ENCODE results near the gene ROR2. TPM values are rescaled to one million over a fixed set of nuclear protein-coding genes. Genes with fewer than 3 reads are reported as not detected.

Gene ROR2
- total RNA-seq, 1 donor from 2014 or later, result 0.32 TPM

GRCh38 chr9:91755761-91756509, 194.1 kb downstream of the ROR2 start:
- TF ChIP-seq CTCF (IDR thresholded peaks at IDR 0.05), result no peak
- H3K9me3 ChIP-seq, result no peaks in the 10 kb centered on the region
- intact Hi-C loops (cut with DNase I), result no loop called here
- no peak for DNase-seq (ENCODE audit: low spot score in 2 of 2)
- H3K27ac ChIP-seq, result no peak overlapping the region
- no peaks in the 10 kb centered on the region for H3K4me1 ChIP-seq
- no peaks in the 10 kb centered on the region for H3K27me3 ChIP-seq
- H3K4me3 ChIP-seq, result no peak overlapping the region
- no peaks in the 10 kb centered on the region for H3K36me3 ChIP-seq

DNA sequence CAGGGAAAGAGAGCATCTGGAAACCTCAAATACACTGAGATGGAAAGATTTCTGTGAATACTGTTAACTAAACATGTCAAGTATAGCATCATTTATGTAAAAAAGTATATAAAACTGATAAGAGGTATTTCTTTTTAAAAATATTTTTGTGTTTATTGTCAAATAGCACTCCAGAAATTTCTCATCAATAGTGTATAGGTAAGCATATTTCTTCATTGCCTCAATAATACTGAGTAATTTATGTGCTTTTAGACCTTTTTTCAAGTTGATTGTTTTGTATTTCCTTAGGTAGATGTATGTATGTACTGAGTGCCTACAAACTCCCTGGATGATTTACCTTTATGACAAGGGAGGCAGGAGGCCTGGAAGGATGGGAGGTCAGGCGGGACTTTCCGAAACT, 196.3 kb downstream of the ROR2 start:
- no peaks in the 10 kb centered on the region for H3K4me1 ChIP-seq
- no peak overlapping the region for H3K4me3 ChIP-seq
- H3K27ac ChIP-seq, result no peak overlapping the region
- DNase-seq (ENCODE audit: low spot score in 2 of 2), result no peak
- H3K36me3 ChIP-seq, result no peaks in the 10 kb centered on the region
- no peaks in the 10 kb centered on the region for H3K9me3 ChIP-seq
- no peak for TF ChIP-seq CTCF (IDR thresholded peaks at IDR 0.05)
- H3K27me3 ChIP-seq, result no peaks in the 10 kb centered on the region
- intact Hi-C loops (cut with DNase I), result no loop called here

DNA sequence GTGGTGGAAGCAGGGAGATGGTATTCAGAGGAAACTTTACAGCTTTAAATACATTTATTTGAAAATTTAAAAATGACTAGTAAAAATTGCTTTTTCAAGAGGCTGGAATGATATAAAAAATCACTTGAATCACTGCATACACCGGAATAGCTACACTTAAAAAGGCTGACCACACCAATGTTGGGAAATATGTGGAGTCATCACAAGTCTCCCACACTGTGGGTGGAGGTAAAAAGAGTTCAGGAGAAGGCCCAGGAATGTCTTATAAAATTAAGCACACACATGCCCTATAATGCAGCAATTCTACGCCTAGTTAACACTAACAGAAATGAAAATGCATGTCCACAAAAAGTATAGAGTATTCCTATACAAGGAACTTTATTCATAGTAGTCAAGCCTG, 198.1 kb downstream of the ROR2 start:
- H3K27ac ChIP-seq, result no peak overlapping the region
- H3K27me3 ChIP-seq, result no peaks in the 10 kb centered on the region
- no peaks in the 10 kb centered on the region for H3K36me3 ChIP-seq
- no peak for TF ChIP-seq CTCF (IDR thresholded peaks at IDR 0.05)
- H3K9me3 ChIP-seq, result no peaks in the 10 kb centered on the region
- no peak overlapping the region for H3K4me3 ChIP-seq
- no peak for DNase-seq (ENCODE audit: low spot score in 2 of 2)
- no peaks in the 10 kb centered on the region for H3K4me1 ChIP-seq
- intact Hi-C loops (cut with DNase I), result no loop called here

GRCh38 chr9:91750343-91750742, 199.7 kb downstream of the ROR2 start:
- Histone ChIP-seq H3K27me3 (no peaks in the 10 kb centered on the region), H3K4me1 (no peaks in the 10 kb centered on the region), H3K9me3 (no peaks in the 10 kb centered on the region), H3K4me3 (no peak overlapping the region), H3K27ac (no peak overlapping the region), H3K36me3 (no peaks in the 10 kb centered on the region)
- DNase-seq (ENCODE audit: low spot score in 2 of 2), result no peak
- intact Hi-C loops (cut with DNase I), result no loop called here
- TF ChIP-seq CTCF (IDR thresholded peaks at IDR 0.05), result no peak

GRCh38 chr9:91746904-91747303, 203.1 kb downstream of the ROR2 start:
- intact Hi-C loops (cut with DNase I), result no loop called here
- Histone ChIP-seq H3K36me3 (no peaks in the 10 kb centered on the region), H3K27ac (no peak overlapping the region), H3K4me3 (no peak overlapping the region), H3K9me3 (no peaks in the 10 kb centered on the region), H3K4me1 (no peaks in the 10 kb centered on the region), H3K27me3 (no peaks in the 10 kb centered on the region)
- DNase-seq (ENCODE audit: low spot score in 2 of 2), result no peak
- TF ChIP-seq CTCF (IDR thresholded peaks at IDR 0.05), result no peak

DNA sequence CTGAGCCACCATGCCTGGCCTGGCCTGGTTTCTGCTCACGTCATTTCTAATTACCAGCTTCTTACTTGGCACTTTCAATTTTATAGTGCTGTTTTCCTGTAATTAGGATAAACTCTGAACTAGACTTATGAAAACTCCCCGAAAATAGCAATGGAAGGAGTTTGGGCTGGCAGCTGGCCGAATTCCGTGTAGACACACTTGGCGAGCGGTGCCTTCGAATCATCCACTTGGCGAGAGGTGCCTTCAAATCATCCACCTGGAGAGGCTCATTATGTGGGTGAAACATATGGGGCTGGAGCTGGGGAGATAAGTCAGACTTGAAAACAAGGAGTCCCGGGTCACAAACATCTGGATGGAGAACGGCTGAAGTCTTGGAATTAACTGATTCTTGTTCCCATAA, 203.7 kb downstream of the ROR2 start:
- Histone ChIP-seq H3K4me1 (no peaks in the 10 kb centered on the region), H3K27ac (no peak overlapping the region), H3K27me3 (no peaks in the 10 kb centered on the region), H3K9me3 (no peaks in the 10 kb centered on the region), H3K36me3 (no peaks in the 10 kb centered on the region), H3K4me3 (no peak overlapping the region)
- no peak for TF ChIP-seq CTCF (IDR thresholded peaks at IDR 0.05)
- intact Hi-C loops (cut with DNase I), result no loop called here
- DNase-seq (ENCODE audit: low spot score in 2 of 2), result no peak

Data from ascending aorta (tissue), 2 donors.